Measurements from ENCODE around the gene BAK1. TPM values are rescaled to one million over a fixed set of nuclear protein-coding genes. Genes with fewer than 3 reads are reported as not detected.

Gene BAK1
- total and polyA plus RNA-seq, 2 of the 13 experiments (the other 11 are each of a cell fraction or from before 2014, with no cell fraction given) = 15.0 to 23.8 TPM

DNA sequence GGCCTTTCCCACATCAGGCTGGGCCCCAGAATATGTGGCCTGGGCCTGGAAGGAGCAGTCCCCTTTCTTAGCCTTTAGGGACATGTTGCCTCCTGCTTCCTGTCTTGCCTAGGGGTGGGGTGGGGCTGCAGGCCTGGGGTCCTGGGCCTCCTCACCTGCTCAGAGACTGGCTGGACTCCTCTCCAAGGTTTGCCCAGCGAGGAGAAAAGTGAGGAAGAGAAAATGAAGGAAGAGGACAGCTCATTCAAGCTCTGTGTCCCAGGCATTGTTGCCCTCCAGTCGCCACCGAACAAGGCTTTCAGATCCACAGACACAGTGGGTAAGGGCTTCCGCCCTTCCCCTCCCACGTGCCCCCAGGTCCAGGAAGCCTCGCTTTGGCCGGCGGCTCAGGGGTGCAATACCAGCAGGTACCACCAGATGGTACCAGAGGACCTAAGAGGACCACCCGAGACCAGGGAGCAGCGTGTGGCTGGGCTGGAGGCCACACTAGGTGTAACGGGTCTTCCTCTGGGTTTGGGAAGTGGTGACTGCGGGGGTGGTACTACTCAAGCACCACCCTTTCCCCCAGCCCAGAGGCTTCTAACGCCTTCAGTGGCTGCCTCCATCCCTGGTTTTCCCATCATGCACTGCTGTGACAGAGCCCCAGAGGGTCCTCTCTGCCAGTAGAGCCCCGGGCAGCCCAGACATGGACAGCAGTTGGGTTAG, 5.5 kb upstream of the BAK1 start (continued):
- TF ChIP-seq, protein P1, sequence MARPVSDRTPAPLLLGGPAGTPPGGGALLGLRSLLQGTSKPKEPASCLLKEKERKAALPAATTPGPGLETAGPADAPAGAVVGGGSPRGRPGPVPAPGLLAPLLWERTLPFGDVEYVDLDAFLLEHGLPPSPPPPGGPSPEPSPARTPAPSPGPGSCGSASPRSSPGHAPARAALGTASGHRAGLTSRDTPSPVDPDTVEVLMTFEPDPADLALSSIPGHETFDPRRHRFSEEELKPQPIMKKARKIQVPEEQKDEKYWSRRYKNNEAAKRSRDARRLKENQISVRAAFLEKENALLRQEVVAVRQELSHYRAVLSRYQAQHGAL (CRISPR knock-in tag; IDR thresholded peaks at IDR 0.05; ENCODE audit: not compliant biosample characterization) = no peak
- no peak for TF ChIP-seq ZNF605 (CRISPR knock-in tag; IDR thresholded peaks at IDR 0.05)
- no peak for TF ChIP-seq ZNF460 (CRISPR knock-in tag; IDR thresholded peaks at IDR 0.05; ENCODE audit: borderline replicate concordance)
- no peak for TF ChIP-seq MZF1 (CRISPR knock-in tag; IDR thresholded peaks at IDR 0.05; ENCODE audit: borderline replicate concordance)
- TF ChIP-seq RBFOX2 (IDR thresholded peaks at IDR 0.05; ENCODE audit: low read depth, low read length) = no peak
- peak; percentile 97 for TF ChIP-seq RAD21 (CRISPR knock-in tag; IDR thresholded peaks at IDR 0.05)
- TF ChIP-seq ZNF24 (IDR thresholded peaks at IDR 0.05) = no peak
- TF ChIP-seq SAFB2 (CRISPR knock-in tag; IDR thresholded peaks at IDR 0.05; ENCODE audit: borderline replicate concordance, low read depth) = no peak
- no peak; the same call in 1 of the 2 replicates for TF ChIP-seq SP4 (CRISPR knock-in tag; IDR thresholded peaks at IDR 0.05)
- TF ChIP-seq, protein P2, sequence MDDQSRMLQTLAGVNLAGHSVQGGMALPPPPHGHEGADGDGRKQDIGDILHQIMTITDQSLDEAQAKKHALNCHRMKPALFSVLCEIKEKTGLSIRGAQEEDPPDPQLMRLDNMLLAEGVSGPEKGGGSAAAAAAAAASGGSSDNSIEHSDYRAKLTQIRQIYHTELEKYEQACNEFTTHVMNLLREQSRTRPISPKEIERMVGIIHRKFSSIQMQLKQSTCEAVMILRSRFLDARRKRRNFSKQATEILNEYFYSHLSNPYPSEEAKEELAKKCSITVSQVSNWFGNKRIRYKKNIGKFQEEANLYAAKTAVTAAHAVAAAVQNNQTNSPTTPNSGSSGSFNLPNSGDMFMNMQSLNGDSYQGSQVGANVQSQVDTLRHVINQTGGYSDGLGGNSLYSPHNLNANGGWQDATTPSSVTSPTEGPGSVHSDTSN (CRISPR knock-in tag; IDR thresholded peaks at IDR 0.05; ENCODE audit: borderline replicate concordance) = no peak
- TF ChIP-seq FOXJ3 (CRISPR knock-in tag; IDR thresholded peaks at IDR 0.05; ENCODE audit: borderline replicate concordance) = no peak
- no peak for TF ChIP-seq EZH2 (conservative IDR thresholded peaks at IDR 0.05; ENCODE audit: low read depth, low read length)
- no peak for TF ChIP-seq ZFP62 (CRISPR knock-in tag; IDR thresholded peaks at IDR 0.05)
- TF ChIP-seq, protein P3, sequence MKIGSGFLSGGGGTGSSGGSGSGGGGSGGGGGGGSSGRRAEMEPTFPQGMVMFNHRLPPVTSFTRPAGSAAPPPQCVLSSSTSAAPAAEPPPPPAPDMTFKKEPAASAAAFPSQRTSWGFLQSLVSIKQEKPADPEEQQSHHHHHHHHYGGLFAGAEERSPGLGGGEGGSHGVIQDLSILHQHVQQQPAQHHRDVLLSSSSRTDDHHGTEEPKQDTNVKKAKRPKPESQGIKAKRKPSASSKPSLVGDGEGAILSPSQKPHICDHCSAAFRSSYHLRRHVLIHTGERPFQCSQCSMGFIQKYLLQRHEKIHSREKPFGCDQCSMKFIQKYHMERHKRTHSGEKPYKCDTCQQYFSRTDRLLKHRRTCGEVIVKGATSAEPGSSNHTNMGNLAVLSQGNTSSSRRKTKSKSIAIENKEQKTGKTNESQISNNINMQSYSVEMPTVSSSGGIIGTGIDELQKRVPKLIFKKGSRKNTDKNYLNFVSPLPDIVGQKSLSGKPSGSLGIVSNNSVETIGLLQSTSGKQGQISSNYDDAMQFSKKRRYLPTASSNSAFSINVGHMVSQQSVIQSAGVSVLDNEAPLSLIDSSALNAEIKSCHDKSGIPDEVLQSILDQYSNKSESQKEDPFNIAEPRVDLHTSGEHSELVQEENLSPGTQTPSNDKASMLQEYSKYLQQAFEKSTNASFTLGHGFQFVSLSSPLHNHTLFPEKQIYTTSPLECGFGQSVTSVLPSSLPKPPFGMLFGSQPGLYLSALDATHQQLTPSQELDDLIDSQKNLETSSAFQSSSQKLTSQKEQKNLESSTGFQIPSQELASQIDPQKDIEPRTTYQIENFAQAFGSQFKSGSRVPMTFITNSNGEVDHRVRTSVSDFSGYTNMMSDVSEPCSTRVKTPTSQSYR (CRISPR knock-in tag; IDR thresholded peaks at IDR 0.05; ENCODE audit: borderline replicate concordance) = no peak; the same call in 1 of the 2 replicates
- TF ChIP-seq KLF16 (CRISPR knock-in tag; IDR thresholded peaks at IDR 0.05) = peak in 1 of 2 experiments; percentile 52; a peak in 1 of 4 replicates
- TF ChIP-seq, protein P4, sequence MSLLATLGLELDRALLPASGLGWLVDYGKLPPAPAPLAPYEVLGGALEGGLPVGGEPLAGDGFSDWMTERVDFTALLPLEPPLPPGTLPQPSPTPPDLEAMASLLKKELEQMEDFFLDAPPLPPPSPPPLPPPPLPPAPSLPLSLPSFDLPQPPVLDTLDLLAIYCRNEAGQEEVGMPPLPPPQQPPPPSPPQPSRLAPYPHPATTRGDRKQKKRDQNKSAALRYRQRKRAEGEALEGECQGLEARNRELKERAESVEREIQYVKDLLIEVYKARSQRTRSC (CRISPR knock-in tag; IDR thresholded peaks at IDR 0.05; ENCODE audit: low read depth) = no peak
- TF ChIP-seq KDM3A (CRISPR knock-in tag; IDR thresholded peaks at IDR 0.05; ENCODE audit: low read depth) = peak; percentile 74; the same call in 1 of the 2 replicates
- TF ChIP-seq, protein P5, sequence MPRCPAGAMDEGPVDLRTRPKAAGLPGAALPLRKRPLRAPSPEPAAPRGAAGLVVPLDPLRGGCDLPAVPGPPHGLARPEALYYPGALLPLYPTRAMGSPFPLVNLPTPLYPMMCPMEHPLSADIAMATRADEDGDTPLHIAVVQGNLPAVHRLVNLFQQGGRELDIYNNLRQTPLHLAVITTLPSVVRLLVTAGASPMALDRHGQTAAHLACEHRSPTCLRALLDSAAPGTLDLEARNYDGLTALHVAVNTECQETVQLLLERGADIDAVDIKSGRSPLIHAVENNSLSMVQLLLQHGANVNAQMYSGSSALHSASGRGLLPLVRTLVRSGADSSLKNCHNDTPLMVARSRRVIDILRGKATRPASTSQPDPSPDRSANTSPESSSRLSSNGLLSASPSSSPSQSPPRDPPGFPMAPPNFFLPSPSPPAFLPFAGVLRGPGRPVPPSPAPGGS (CRISPR knock-in tag; IDR thresholded peaks at IDR 0.05) = 0 out of 2 replicates have a peak, but pooled peaks have one; percentile 0
- no peak for TF ChIP-seq CBFB (CRISPR knock-in tag; IDR thresholded peaks at IDR 0.05)
- TF ChIP-seq HOXA9 (CRISPR knock-in tag; IDR thresholded peaks at IDR 0.05; ENCODE audit: borderline replicate concordance) = no peak
- TF ChIP-seq SCMH1 (CRISPR knock-in tag; IDR thresholded peaks at IDR 0.05; ENCODE audit: borderline replicate concordance) = no peak

Data from HepG2 (cell line).